Retinal pigment epithelial cell (primary cell): ENCODE measurements around the gene PRPF38B.
"Not testable (repeated sequence)": the region's sequence is repeated elsewhere in the genome, so short reads cannot be mapped to it uniquely, and the experiment has no call there.

Experiments
- DNase-seq: peaks from one replicate; pipeline ENCODE4 v3.0.0-alpha.2; 2010; ENCODE audit warnings: low read depth
- H3K4me3 ChIP-seq: 2 replicates; pipeline ENCODE4 v1.5.1; 2011; ENCODE audit warnings: mild to moderate bottlenecking, low read length, control low read depth, moderate library complexity
- CTCF ChIP-seq: conservative IDR thresholded peaks from 2 replicates; pipeline ENCODE4 v1.5.1; 2011; ENCODE audit warnings: low read depth, low read length, control low read depth, inconsistent platforms

PRPF38B gene

DNA sequence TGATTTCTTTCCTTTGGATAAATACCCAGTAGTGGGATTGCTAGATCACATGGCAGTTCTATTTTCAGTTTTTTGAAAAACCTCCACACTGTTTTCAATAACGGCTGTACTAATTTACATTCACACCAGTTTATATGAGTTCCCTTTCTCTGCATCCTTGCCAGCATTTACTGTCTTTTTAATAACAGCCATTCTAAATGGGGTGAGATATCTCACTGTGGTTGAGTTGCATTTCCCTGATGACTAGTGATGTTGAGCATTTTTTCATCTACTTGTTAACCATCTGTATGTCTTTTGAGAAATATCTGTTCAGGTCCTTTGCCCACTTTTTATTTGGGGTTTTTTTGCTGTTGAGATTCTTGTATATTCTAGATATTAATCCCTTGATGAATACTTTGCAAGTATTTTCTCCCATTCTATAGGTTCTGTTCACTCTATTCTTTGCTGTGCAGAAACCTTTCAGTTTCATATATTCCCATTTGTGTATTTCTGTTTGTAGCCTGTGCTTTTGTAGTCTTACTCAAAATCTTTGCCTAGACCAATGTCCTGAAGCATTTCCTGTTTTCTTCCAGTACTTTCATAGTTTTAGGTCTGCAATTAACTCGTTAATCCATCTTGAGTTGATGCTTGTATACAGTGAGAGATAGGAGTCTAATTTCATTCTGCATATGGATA, 38.5 kb upstream of the PRPF38B start:
- TF ChIP-seq CTCF, result no peak
- H3K4me3 ChIP-seq, result no peak overlapping the region
- no peak for DNase-seq

- TF ChIP-seq CTCF, result no peak
- no peak for DNase-seq
- H3K4me3 ChIP-seq, result no peak overlapping the region
Observed at GRCh38 chr1:108657356-108658080, 34.6 kb upstream of the PRPF38B start.

DNA sequence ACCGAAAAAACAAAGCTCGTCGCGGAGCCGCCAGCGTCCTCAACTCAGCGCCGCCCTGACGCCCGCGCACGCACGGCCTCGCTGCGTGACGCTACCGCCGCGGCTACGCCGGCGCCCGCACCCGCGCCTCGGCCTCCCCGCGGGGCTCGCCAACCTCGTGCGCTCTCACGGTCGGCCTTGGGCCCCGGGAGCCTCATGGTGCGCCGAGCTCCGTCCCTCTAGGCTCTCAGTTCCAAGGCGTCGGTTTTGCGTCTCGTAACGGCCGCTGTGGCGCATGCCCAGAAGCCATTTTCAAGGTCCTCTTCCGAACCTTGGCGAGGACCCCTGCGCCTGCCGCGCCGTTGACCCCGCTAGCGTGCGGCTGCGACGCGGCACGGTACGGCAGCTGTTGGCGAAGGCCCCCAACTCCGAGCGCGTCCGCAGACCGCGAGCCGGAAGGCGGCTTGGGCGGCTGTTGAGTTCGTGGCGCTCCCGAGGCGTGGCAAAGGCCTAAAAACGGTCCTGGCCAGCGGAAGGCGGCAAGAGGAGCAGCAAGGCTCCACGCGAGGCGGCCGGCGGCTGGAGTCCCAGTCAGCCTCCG, 31.0 kb upstream of the PRPF38B start, which contains the start of gene HENMT1:
HENMT1 (minus strand) TSS at position 64 of the 580 bp plus-strand sequence. CDS start 1,209 bp downstream, outside the sequence.
- DNase-seq, result no peak
- TF ChIP-seq CTCF, result no peak
- H3K4me3 ChIP-seq, result peak within 1 kb of the TSS; percentile 45

- no peak overlapping the region for H3K4me3 ChIP-seq
- DNase-seq, result no peak
- TF ChIP-seq CTCF, result no peak
Observed at GRCh38 chr1:108663074-108663473, 29.0 kb upstream of the PRPF38B start.

DNA sequence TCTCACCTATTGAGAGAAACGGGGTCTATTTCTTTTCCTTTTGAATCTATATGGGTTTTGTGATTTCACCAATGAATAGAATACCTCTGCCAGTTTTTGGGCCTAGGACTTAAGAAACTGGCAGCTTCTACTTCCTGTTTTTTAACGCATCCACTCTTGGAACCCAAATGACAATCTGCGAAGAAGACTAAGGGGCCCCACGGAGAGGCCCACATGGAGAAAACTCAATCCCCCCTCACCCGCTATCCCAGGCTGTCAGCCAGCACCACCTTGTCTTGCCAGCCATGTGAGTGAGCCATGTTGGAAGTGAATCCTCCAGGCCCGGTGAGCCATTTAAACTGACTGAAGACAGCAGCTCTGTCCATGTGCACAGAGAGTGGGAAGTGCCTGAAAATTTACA, 27.6 kb upstream of the PRPF38B start:
- no peak overlapping the region for H3K4me3 ChIP-seq
- DNase-seq, result no peak
- TF ChIP-seq CTCF, result no peak

- no peak for DNase-seq
- TF ChIP-seq CTCF, result no peak
- H3K4me3 ChIP-seq, result no peak overlapping the region
Observed at GRCh38 chr1:108665067-108665466, 27.0 kb upstream of the PRPF38B start.

DNA sequence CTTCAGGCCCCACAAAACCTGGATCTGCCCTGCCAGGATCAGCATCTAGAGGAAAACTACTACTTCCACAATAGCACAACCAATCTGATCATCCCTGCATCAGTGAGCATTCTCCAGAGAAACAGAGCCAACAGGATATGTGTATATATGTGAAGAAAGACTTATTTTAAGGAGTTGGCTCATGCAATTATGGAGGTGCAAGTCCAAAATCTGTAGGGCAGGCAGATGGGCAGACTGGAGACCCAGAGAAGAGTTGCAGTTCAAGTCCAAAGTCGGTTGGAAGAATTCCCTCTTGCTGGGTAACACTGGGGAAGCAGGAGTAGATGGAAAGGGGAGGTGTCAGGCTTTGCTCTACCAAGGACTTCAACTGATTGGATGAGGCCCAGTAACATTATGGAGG, 26.3 kb upstream of the PRPF38B start:
- no peak for TF ChIP-seq CTCF
- no peak overlapping the region for H3K4me3 ChIP-seq
- DNase-seq, result no peak

DNA sequence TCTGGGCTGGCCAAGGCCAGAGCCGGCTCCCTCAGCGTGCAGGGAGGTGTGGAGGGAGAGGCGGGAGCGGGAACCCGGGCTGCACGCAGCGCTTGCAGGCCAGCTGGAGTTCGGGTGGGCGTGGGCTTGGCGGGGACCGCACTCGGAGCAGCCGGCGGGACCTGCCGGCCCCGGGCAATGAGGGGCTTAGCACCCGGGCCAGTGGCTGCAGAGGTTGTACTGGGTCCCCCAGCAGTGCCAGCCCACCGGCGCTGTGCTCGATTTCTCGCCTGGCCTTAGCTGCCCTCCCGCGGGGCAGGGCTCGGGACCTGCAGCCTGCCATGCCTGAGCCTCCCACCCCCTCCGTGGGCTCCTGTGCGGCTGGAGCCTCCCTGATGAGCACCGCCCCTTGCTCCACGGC, 24.7 kb upstream of the PRPF38B start:
- not testable (repeated sequence) for DNase-seq, H3K4me3 ChIP-seq
